ENCODE data around the gene NUTM2G. TPM values are rescaled to one million over a fixed set of nuclear protein-coding genes. Genes with fewer than 3 reads are reported as not detected.
"Not testable (repeated sequence)": the region's sequence is repeated elsewhere in the genome, so short reads cannot be mapped to it uniquely, and the experiment has no call there.

Gene NUTM2G
- total RNA-seq, 1 donor from 2014 or later: not detected

DNA sequence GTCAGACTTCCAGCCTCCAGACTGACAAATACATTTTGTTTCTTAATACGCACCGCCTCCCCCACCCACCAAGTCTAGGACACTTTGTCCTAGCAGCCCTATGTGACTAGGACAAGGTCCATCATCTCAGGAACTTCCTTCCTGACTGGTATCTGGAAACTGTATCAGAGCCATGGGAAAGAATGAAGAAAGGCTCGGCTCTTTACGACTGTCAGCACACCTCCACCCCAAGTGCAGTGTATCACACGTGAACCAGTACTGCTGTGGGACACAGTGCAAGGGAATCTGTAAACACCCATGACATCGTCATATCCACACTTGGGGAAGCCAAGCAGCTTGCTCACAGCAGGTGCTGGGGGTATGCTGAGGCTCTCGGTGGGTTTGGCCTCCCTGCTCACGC lies 13.0 kb downstream of the NUTM2G start:
- ATAC-seq; DNase-seq (ENCODE audit: low spot score): not testable (repeated sequence)

DNA sequence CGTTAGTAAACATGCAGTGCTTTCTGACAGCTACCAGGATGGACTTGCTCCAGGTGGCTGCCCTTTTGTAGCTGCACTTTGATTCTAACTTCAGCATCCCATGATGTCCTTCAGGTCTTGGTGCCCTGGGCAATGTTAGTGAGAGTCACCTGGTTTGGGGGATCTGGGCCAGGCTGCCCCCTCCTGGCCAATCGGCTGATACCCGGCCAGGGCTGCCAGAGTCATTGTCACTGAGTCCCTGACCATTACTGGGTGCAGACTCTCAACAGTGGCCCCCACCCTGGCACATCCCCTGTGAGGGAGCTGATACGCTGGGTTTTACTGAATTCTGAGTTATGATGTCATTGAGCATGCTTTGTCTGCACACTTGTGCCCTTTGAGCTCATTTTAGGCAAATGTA lies 13.5 kb downstream of the NUTM2G start:
- ATAC-seq: peak; percentile 63
- DNase-seq (ENCODE audit: low spot score): not testable (repeated sequence)

DNA sequence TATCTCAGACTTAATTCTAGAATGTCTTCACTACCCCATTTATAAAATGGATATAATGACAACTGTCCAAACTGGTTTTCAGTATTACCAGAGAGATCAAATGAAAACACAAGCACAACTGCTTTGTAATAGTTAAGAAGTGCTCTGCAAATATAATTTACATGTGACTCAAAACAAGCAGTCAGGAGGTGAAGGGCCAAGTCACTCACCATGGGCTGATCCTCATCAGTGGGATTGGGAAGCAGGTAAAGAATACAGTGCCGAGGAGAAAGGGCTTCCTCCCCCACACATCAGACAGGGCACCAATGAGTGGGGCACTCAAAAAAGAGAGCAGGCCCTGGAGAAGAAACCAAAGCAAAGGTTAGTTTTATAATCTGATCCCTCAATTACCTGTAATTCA lies 20.7 kb downstream of the NUTM2G start:
- not testable (repeated sequence) for ATAC-seq; DNase-seq (ENCODE audit: low spot score)

DNA sequence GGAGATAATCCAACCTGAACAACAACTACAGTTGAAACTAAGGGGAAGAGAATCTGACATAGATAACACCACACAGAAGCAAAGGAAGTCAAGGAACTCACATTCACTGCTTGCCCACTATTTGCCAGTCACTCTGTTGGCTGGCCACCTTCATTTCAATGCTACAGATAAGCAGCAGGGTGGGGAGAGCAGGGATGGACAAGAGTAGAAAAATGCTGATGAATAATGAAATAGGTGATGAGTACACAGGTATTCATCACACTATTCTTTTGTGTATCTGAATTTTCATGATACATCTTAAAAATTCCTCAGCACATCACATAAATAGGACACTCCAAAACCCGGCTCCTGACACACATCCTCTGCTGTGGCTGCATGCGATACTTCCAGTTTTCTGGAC lies 21.9 kb downstream of the NUTM2G start:
- not testable (repeated sequence) for ATAC-seq; DNase-seq (ENCODE audit: low spot score)

DNA sequence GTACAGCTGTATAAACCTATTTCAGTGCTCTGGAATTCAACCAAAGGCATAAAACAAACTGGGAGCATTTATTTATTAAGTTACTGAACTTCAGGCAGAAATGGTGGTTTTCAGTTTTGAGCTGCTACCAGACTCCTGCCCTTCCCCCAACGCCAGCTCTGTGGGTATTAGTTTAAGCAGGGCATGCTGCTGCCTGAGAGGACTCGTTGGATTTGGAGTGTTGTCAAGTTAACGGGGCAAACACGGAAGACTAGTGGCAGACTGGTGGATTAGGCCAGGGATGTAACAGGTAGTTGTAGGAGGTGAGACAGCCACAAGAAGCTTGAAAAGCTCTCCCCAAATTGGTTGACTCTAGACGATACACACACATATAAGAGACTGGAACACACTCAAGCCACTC lies 38.9 kb downstream of the NUTM2G start:
- not testable (repeated sequence) for ATAC-seq

DNA sequence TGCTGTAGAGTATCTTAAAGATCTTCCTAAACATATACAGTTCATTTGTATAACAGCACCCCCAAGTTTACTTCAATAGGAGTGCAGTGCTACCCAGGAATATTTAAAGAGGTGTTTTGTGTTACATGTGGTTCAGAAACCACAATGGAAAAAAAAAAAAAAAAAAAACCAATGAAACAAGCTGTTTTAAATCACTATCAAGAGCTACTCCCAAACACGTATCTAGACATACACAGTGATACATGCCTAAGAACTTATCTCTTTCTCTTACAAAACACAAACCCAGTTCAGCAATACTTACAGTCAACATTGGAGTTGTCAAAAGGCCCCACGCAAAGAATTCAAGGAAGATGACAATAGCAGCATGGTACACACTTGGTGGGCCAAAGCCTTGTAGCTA lies 43.9 kb downstream of the NUTM2G start:
- not testable (repeated sequence) for DNase-seq (ENCODE audit: low spot score); ATAC-seq

More for the DNA sequence above, 38.9 kb downstream of the NUTM2G start:
- DNase-seq (ENCODE audit: low spot score): not testable (repeated sequence)

DNA sequence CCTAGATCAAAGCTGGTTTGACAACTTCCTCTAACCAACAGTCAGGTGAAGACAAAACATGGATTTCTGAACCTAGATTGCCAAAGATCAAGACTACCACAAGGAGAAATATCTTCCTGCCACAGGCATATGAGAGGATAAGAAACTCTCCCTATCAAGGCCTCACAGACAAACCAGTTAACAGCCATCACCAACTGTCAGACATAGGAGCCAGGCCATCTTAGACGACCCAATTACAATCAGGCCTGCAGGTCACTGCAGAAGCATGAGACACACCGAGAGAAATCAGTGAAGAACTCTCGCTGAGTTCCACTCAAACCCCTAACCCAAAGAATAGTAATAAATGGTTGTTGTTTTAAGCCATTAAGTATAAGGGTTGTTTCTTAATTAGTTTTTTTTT lies 45.4 kb downstream of the NUTM2G start:
- not testable (repeated sequence) for ATAC-seq; DNase-seq (ENCODE audit: low spot score)

DNA sequence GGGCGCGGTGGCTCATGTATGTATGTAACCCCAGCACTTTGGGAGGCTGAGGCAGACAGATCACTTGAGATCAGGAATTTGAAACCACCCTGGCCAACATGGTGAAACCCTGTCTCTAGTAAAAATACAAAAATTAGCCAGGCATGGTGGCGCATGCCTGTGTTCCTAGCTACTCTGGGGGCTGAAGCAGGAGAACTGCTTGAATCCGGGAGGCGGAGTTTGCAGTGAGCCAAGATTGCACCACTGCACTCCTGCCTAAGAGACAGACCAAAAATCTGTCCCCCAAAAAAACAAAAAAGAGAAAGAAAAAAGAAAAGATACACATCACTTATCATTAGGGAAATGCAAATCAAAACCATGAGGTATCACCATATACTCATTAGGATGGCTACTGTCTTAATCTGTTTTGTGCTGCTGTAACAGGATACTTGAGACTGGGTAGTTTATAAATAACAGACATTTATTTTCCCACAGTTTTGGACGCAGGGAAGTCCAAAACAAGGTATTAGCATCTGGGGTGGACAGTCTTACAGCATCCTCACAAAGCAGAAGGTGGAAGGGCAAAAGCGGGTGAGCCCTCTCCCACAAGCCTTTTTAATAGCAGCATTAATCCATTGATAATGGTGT lies 55.0 kb downstream of the NUTM2G start:
- DNase-seq (ENCODE audit: low spot score); ATAC-seq: not testable (repeated sequence)

DNA sequence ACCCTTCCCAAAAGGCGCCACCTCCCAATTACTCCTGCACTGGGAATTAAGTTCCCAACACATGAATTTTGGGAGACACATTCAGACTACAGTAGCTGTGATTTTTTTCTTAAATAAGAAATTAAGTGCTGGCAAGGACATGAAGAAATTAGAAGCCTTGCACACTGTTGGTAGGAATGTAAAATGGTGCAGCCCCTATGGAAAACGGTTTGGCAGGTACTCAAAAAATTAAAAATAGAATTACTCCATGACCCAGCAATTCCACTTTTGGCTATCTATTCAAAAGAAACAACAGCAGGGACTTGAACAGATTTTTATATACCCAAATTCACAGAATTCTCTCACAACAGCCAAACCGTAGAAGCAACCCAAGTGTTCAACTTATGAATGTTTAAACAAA lies 55.5 kb downstream of the NUTM2G start:
- not testable (repeated sequence) for DNase-seq (ENCODE audit: low spot score); ATAC-seq

DNA sequence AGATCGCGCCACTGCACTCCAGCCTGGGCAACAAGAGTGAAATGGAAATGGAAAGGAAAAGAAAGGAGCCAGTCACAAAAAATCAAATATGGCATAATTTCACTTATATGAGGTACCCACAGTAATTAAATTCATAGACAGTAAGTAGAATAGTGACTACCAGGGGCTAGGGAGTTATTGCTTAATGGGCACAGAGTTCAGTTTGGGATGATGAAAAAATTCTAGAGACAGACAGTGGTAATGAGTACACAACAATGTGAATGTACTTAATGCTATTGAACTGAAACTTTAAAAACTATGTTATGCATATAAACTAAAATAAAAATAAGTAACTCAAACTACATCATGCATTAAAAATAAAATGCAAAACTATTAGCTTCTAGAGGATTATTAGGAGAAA lies 56.2 kb downstream of the NUTM2G start:
- peak; percentile 81 for ATAC-seq
- not testable (repeated sequence) for DNase-seq (ENCODE audit: low spot score)

Other genes starting within 250 kb of the NUTM2G start
- 3.7 TPM for gene ZNF510, start 150.8 kb upstream of the NUTM2G start, total RNA-seq
- 3.5 TPM for gene ZNF782, start 74.3 kb upstream of the NUTM2G start, total RNA-seq
- gene CTSV, start 110.3 kb downstream of the NUTM2G start, total RNA-seq: 0.15 TPM